ENCODE results near the gene NUP214. TPM values are rescaled to one million over a fixed set of nuclear protein-coding genes. Genes with fewer than 3 reads are reported as not detected.

The NUP214 gene
- total RNA-seq, 2 donors from 2014 or later = 43.9 to 115 TPM

DNA sequence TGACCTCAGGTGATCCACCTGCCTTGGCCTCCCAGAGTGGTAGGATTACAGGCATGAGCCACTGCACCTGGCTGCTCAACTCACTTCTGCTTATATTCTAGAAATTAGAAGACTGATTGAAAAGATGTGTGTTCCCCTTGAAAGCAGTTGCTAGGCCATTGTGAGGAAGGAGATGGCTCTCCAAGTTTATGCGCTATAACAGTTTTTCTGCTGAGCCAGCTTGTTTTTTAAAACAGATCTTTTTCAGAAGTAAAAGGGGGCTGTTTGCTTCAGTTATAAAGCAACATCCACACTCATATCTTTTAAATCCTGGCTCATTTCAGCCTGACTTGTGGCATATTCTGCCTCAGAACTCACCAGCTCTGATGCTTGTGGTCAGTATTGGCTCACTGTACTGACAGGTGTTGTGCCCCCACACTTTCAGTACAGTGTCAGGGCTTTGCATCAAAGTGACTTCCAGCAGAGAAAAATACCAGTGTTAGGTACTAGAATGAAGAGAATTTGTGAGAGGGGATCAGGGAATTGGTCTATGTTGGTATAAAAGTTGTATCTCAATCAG is 49.4 kb downstream of the NUP214 start:
- Histone ChIP-seq H3K27ac (no peak overlapping the region), H3K27me3 (replicated peaks; ENCODE audit: insufficient read depth) (no peaks in the 10 kb centered on the region), H3K4me3 (no peak overlapping the region), H3K36me3 (peaks cover 0 to 6% of the 10 kb centered on the region in 2 donors), H3K4me1 (replicated peaks) (no peaks in the 10 kb centered on the region), H3K9me3 (no peaks in the 10 kb centered on the region)
- intact Hi-C loops (cut with DNase I) = no loop called here
- DNase-seq (ENCODE audit: low spot score) = no peak
- WGBS = 100% methylated on average over 1 of the region's 1 CpG
- TF ChIP-seq POLR2A (IDR thresholded peaks at IDR 0.05) (no peak), POLR2AphosphoS5 (IDR thresholded peaks at IDR 0.05) (no peak), CTCF (IDR thresholded peaks at IDR 0.05) (no peak)

- no peaks in the 10 kb centered on the region for H3K4me1 ChIP-seq (replicated peaks)
- no peaks in the 10 kb centered on the region for H3K27me3 ChIP-seq (replicated peaks; ENCODE audit: insufficient read depth)
- peaks cover 0 to 6% of the 10 kb centered on the region in 2 donors for H3K36me3 ChIP-seq
- H3K9me3 ChIP-seq = no peaks in the 10 kb centered on the region
- intact Hi-C loops (cut with DNase I) = loop anchor here (2.0 kb wide), 1 partner anchor 159 kb away; no protein-coding TSS in a partner anchor
- no peak for TF ChIP-seq CTCF (IDR thresholded peaks at IDR 0.05)
- no peak for TF ChIP-seq POLR2AphosphoS5 (IDR thresholded peaks at IDR 0.05)
- TF ChIP-seq POLR2A (IDR thresholded peaks at IDR 0.05) = no peak
- 81% methylated on average over 1 of the region's 1 CpG for WGBS
- no peak for DNase-seq (ENCODE audit: low spot score)
- H3K27ac ChIP-seq = no peak overlapping the region
- no peak overlapping the region for H3K4me3 ChIP-seq
Measured at GRCh38 chr9:131177898-131178297, 52.5 kb downstream of the NUP214 start.

DNA sequence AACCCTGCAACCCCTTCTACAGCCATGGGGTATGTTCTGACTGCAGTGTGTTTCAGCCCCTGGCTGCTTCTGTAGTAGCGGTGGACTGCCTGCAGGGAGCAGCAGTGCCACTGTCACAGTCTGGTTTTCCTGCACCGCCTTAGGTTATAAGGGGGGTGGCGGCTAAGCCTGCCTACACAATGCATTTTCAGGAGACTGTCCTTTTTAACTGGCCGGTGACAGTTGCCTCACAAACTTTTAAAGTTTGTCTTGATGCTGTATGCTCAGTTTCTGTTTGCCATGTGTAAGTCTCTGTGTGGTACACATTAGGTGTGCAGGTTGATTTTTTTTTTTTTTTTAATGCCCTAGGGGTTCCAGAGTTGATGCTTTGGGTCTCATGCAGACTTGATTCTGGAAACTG is 53.0 kb downstream of the NUP214 start:
- no peak overlapping the region for H3K4me3 ChIP-seq
- no peaks in the 10 kb centered on the region for H3K9me3 ChIP-seq
- intact Hi-C loops (cut with DNase I) = loop anchor here (2.0 kb wide), 1 partner anchor 158 kb away; no protein-coding TSS in a partner anchor
- H3K27ac ChIP-seq = no peak overlapping the region
- TF ChIP-seq POLR2A (IDR thresholded peaks at IDR 0.05) (no peak), CTCF (IDR thresholded peaks at IDR 0.05) (peak; percentile 69 to 87 (median 82)), POLR2AphosphoS5 (IDR thresholded peaks at IDR 0.05) (peak; percentile 13)
- DNase-seq (ENCODE audit: low spot score) = peak; percentile 46
- no peaks in the 10 kb centered on the region for H3K27me3 ChIP-seq (replicated peaks; ENCODE audit: insufficient read depth)
- WGBS = 15% methylated on average over 4 of the region's 4 CpGs
- peaks cover 0 to 6% of the 10 kb centered on the region in 2 donors for H3K36me3 ChIP-seq
- H3K4me1 ChIP-seq (replicated peaks) = no peaks in the 10 kb centered on the region

- DNase-seq (ENCODE audit: low spot score) = no peak
- Histone ChIP-seq H3K9me3 (no peaks in the 10 kb centered on the region), H3K4me1 (replicated peaks) (no peaks in the 10 kb centered on the region), H3K27ac (no peak overlapping the region), H3K36me3 (peaks cover 0 to 6% of the 10 kb centered on the region in 2 donors), H3K4me3 (no peak overlapping the region), H3K27me3 (replicated peaks; ENCODE audit: insufficient read depth) (no peaks in the 10 kb centered on the region)
- intact Hi-C loops (cut with DNase I) = loop anchor here (2.0 kb wide), 1 partner anchor 158 kb away; no protein-coding TSS in a partner anchor
- no peak for TF ChIP-seq POLR2A (IDR thresholded peaks at IDR 0.05)
- 91% methylated on average over 1 of the region's 1 CpG for WGBS
Measured at GRCh38 chr9:131178926-131179325, 53.5 kb downstream of the NUP214 start.

- H3K4me3 ChIP-seq = no peak overlapping the region
- no peaks in the 10 kb centered on the region for H3K4me1 ChIP-seq (replicated peaks)
- TF ChIP-seq CTCF (IDR thresholded peaks at IDR 0.05) = no peak
- TF ChIP-seq POLR2A (IDR thresholded peaks at IDR 0.05) = no peak
- no peak for TF ChIP-seq POLR2AphosphoS5 (IDR thresholded peaks at IDR 0.05)
- DNase-seq (ENCODE audit: low spot score) = no peak
- 76% methylated on average over 4 of the region's 4 CpGs for WGBS
- H3K27ac ChIP-seq = no peak overlapping the region
- no peaks in the 10 kb centered on the region for H3K9me3 ChIP-seq
- H3K27me3 ChIP-seq (replicated peaks; ENCODE audit: insufficient read depth) = no peaks in the 10 kb centered on the region
- H3K36me3 ChIP-seq = peaks cover 0 to 6% of the 10 kb centered on the region in 2 donors
- intact Hi-C loops (cut with DNase I) = loop anchor here (2.0 kb wide), 1 partner anchor 157 kb away; no protein-coding TSS in a partner anchor
Measured at GRCh38 chr9:131179561-131180219, 54.3 kb downstream of the NUP214 start.

Data from prostate gland (tissue), 2 donors.